DOHH2 (cell line): Measurements from ENCODE around the gene MMP2.

Experiments
- CTCF ChIP-seq: fragments of 200-600 bp; sonication (generic); IDR thresholded peaks from one replicate; pipeline ENCODE4 v1.5.1; 2014; ENCODE audit warnings: antibody characterized with exemption, mild to moderate bottlenecking, low read depth, low read length; ENCODE audit not compliant: poor library complexity, severe bottlenecking
- EZH2phosphoT487 ChIP-seq: fragments of 200-600 bp; sonication (generic); IDR thresholded peaks from 2 replicates; pipeline ENCODE4 v1.6.1; 2017; ENCODE audit warnings: borderline replicate concordance, mild to moderate bottlenecking, antibody characterized with exemption, low read length, moderate library complexity, mixed read lengths

- TF ChIP-seq CTCF, result no peak
- TF ChIP-seq EZH2phosphoT487, result no peak
Observed at GRCh38 chr16:55532227-55532626, 53.2 kb downstream of the MMP2 start.
